HL-60 (cell line): ENCODE data around the gene CADM1.

ENCODE experiments used
- DNase-seq, 2 experiments: peaks; one replicate each; pipeline ENCODE4 v3.0.0-alpha.2; 2010 to 2020; ENCODE audit warnings: low read depth in 1 of 2, low spot score in 1 of 2
- H3K27ac ChIP-seq: fragments of 250-450 bp; sonication (Bioruptor Pico); replicated peaks from 2 replicates; pipeline ENCODE4 v1.5.1; 2020; ENCODE audit warnings: mild to moderate bottlenecking, moderate library complexity
- H3K27me3 ChIP-seq: fragments of 250-450 bp; sonication (Bioruptor Pico); 2 replicates; pipeline ENCODE4 v1.5.1; 2021; ENCODE audit warnings: mild to moderate bottlenecking, moderate library complexity; ENCODE audit not compliant: insufficient read depth, poor library complexity, severe bottlenecking
- H3K4me3 ChIP-seq: replicated peaks from 2 replicates; pipeline ENCODE4 v1.5.1; 2011; ENCODE audit warnings: mild to moderate bottlenecking, control low read depth, low read length; ENCODE audit not compliant: insufficient read depth
- CTCF ChIP-seq: IDR thresholded peaks from one replicate; pipeline ENCODE4 v1.5.1; 2011; ENCODE audit warnings: low read length, control low read depth, inconsistent platforms; ENCODE audit not compliant: insufficient read depth
- GABPA ChIP-seq: IDR thresholded peaks from 2 replicates; pipeline ENCODE4 v1.6.1; 2012; ENCODE audit warnings: low read depth
- POLR2AphosphoS5 ChIP-seq: IDR thresholded peaks from 2 replicates; pipeline ENCODE4 v1.6.1; 2012; ENCODE audit warnings: low read depth
- SPI1 ChIP-seq: IDR thresholded peaks from 2 replicates; pipeline ENCODE4 v1.6.1; 2012; ENCODE audit warnings: low read depth, mild to moderate bottlenecking, borderline replicate concordance
- TF ChIP-seq, protein P1 (sequence below): IDR thresholded peaks from 2 replicates; pipeline ENCODE4 v1.6.1; 2012; ENCODE audit warnings: low read depth; ENCODE audit not compliant: insufficient replicate concordance

The CADM1 gene

DNA sequence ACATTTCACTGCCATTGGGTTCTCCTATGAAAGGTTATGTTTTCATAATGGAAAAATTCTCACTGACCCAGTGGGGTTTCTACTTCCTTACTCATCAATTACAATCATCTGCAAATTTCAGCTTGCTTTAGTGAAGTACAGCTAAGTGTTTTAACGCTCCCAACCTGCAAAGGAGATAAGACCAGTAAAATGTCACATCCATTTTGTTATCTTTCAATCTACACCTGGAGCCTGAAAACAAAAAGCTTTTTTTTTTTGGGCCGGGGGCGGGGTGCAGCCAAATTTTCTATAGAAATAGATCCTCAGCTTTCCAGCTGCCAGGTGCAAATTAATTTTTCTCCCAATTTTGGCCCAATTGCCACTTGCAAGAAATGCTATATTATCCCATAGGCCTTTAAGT, 40.6 kb downstream of the CADM1 start:
- TF ChIP-seq POLR2AphosphoS5: no peak
- no peak for TF ChIP-seq CTCF
- no peak for TF ChIP-seq SPI1
- TF ChIP-seq, protein P1, sequence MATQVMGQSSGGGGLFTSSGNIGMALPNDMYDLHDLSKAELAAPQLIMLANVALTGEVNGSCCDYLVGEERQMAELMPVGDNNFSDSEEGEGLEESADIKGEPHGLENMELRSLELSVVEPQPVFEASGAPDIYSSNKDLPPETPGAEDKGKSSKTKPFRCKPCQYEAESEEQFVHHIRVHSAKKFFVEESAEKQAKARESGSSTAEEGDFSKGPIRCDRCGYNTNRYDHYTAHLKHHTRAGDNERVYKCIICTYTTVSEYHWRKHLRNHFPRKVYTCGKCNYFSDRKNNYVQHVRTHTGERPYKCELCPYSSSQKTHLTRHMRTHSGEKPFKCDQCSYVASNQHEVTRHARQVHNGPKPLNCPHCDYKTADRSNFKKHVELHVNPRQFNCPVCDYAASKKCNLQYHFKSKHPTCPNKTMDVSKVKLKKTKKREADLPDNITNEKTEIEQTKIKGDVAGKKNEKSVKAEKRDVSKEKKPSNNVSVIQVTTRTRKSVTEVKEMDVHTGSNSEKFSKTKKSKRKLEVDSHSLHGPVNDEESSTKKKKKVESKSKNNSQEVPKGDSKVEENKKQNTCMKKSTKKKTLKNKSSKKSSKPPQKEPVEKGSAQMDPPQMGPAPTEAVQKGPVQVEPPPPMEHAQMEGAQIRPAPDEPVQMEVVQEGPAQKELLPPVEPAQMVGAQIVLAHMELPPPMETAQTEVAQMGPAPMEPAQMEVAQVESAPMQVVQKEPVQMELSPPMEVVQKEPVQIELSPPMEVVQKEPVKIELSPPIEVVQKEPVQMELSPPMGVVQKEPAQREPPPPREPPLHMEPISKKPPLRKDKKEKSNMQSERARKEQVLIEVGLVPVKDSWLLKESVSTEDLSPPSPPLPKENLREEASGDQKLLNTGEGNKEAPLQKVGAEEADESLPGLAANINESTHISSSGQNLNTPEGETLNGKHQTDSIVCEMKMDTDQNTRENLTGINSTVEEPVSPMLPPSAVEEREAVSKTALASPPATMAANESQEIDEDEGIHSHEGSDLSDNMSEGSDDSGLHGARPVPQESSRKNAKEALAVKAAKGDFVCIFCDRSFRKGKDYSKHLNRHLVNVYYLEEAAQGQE: no peak
- TF ChIP-seq GABPA: no peak
- no peak overlapping the region for H3K4me3 ChIP-seq
- no peaks in the 10 kb centered on the region for H3K27me3 ChIP-seq
- H3K27ac ChIP-seq: no peak overlapping the region
- DNase-seq: no peak

GRCh38 chr11:115462757-115463156, 41.5 kb downstream of the CADM1 start:
- H3K27me3 ChIP-seq: no peaks in the 10 kb centered on the region
- no peak for DNase-seq
- no peak overlapping the region for H3K27ac ChIP-seq
- TF ChIP-seq, protein P1: no peak
- TF ChIP-seq POLR2AphosphoS5 (no peak), SPI1 (no peak), GABPA (no peak), CTCF (no peak)
- H3K4me3 ChIP-seq: no peak overlapping the region

DNA sequence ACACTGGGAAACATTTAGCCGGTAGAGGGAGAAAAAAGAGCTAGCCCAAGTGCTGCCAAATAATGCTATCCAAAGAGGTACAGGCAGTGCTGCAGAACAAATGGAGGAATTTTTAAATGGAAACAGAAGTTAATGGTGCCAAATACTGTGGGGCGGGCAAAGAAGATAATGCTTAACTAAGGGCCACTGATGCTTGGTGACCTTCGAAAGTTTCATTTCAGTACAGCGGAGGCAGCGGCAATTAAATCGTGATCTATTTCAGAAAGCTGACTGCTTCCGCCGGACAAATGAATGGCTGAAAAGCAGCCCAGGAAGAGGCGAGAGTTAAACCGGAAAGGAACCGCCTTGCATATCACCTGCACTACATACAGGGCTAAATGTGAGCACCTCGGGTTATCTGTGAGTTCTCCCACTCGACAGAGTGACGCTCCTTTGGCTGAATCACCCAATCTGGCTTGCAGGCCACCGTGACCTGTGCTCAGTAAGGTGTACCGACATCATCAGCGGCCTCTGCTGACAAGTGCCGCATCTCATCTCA, 42.1 kb downstream of the CADM1 start:
- TF ChIP-seq CTCF (no peak), POLR2AphosphoS5 (no peak), GABPA (no peak), SPI1 (no peak)
- TF ChIP-seq, protein P1: no peak
- Histone ChIP-seq H3K27ac (no peak overlapping the region), H3K27me3 (no peaks in the 10 kb centered on the region), H3K4me3 (no peak overlapping the region)
- DNase-seq: no peak
